ENCODE results near the gene NELL1.

DNA sequence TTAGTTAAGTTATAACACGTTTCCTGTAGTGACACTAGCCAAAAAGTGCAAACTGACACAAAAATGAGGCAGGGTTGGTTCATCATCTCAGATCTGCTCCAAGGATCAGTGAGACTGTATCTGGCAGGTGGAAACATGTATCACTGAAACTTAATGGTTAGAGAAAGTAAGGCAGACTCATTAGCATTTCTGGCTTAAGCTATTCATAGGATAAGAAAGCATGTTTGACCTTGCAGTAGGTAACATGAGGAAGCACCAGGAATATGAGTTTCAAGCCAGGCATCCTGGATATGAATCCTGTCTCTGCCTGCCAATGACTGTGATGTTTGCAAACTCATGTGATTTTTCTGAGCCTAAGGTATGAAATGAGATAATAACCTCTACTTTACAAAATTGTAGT is 732.1 kb downstream of the NELL1 start:
- TF ChIP-seq, protein P1, sequence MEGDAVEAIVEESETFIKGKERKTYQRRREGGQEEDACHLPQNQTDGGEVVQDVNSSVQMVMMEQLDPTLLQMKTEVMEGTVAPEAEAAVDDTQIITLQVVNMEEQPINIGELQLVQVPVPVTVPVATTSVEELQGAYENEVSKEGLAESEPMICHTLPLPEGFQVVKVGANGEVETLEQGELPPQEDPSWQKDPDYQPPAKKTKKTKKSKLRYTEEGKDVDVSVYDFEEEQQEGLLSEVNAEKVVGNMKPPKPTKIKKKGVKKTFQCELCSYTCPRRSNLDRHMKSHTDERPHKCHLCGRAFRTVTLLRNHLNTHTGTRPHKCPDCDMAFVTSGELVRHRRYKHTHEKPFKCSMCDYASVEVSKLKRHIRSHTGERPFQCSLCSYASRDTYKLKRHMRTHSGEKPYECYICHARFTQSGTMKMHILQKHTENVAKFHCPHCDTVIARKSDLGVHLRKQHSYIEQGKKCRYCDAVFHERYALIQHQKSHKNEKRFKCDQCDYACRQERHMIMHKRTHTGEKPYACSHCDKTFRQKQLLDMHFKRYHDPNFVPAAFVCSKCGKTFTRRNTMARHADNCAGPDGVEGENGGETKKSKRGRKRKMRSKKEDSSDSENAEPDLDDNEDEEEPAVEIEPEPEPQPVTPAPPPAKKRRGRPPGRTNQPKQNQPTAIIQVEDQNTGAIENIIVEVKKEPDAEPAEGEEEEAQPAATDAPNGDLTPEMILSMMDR (IDR thresholded peaks at IDR 0.05): no peak
- TF ChIP-seq POLR2A (IDR thresholded peaks at IDR 0.05): no peak

Data from adrenal gland (tissue), 5 donors.